Occipital lobe (tissue), 2 donors: ENCODE measurements around the gene PDE1C. TPM values are rescaled to one million over a fixed set of nuclear protein-coding genes. Genes with fewer than 3 reads are reported as not detected.
A peak's percentile ranks its signal among the peaks of the same experiment; 100 is the strongest.

Experiments
- DNase-seq: peaks from one replicate; lab custom pipeline; 2025; lab: John Stamatoyannopoulos, UW
- total RNA-seq: library from RNA; depleted of rRNA; stranded (reverse); fragments of >200 nt; gene quantifications from one replicate; pipeline ENCODE4 v1.2.3, GENCODE V29; 2014

PDE1C gene
- total RNA-seq, 1 donor from 2014 or later = 17.8 TPM

GRCh38 chr7:31785101-31785500, 285.1 kb downstream of the PDE1C start:
- DNase-seq = no peak

GRCh38 chr7:31783221-31783620, 287.0 kb downstream of the PDE1C start:
- DNase-seq = no peak

- DNase-seq = no peak
Measured at GRCh38 chr7:31782411-31782991, 287.7 kb downstream of the PDE1C start.

GRCh38 chr7:31778296-31778695, 291.9 kb downstream of the PDE1C start:
- DNase-seq = no peak

GRCh38 chr7:31776616-31777015, 293.6 kb downstream of the PDE1C start:
- DNase-seq = no peak

- no peak for DNase-seq
Measured at GRCh38 chr7:31775556-31775955, 294.7 kb downstream of the PDE1C start.

GRCh38 chr7:31772211-31772610, 298.0 kb downstream of the PDE1C start:
- no peak for DNase-seq

- no peak for DNase-seq
Measured at GRCh38 chr7:31767686-31768358, 302.4 kb downstream of the PDE1C start.

GRCh38 chr7:31764462-31764861, 305.7 kb downstream of the PDE1C start:
- DNase-seq = no peak

- DNase-seq = no peak
Measured at GRCh38 chr7:31763548-31763947, 306.7 kb downstream of the PDE1C start.

GRCh38 chr7:31761646-31762045, 308.6 kb downstream of the PDE1C start:
- no peak for DNase-seq

GRCh38 chr7:31758755-31759154, 311.5 kb downstream of the PDE1C start:
- no peak for DNase-seq

GRCh38 chr7:31751726-31752125, 318.5 kb downstream of the PDE1C start:
- no peak for DNase-seq

- no peak for DNase-seq
Measured at GRCh38 chr7:31748084-31748483, 322.1 kb downstream of the PDE1C start.

- DNase-seq = no peak
Measured at GRCh38 chr7:31747553-31747952, 322.7 kb downstream of the PDE1C start.

- DNase-seq = peak; percentile 51
Measured at GRCh38 chr7:31744294-31744874, 325.8 kb downstream of the PDE1C start.

GRCh38 chr7:31741852-31742251, 328.4 kb downstream of the PDE1C start:
- no peak for DNase-seq

GRCh38 chr7:31735991-31736982, 333.9 kb downstream of the PDE1C start:
- peak; percentile 50 for DNase-seq

GRCh38 chr7:31734456-31734855, 335.8 kb downstream of the PDE1C start:
- no peak for DNase-seq

- no peak for DNase-seq
Measured at GRCh38 chr7:31729195-31729804, 340.9 kb downstream of the PDE1C start.

GRCh38 chr7:31724696-31725095, 345.5 kb downstream of the PDE1C start:
- no peak for DNase-seq
